B cell (primary cell): ENCODE data around the gene ERMAP.
"Not testable (repeated sequence)": the region's sequence is repeated elsewhere in the genome, so short reads cannot be mapped to it uniquely, and the experiment has no call there.

Experiments used
- EZH2 ChIP-seq: IDR thresholded peaks from 2 replicates; pipeline ENCODE4 v1.6.1; 2012; ENCODE audit warnings: borderline replicate concordance, low read depth, mild to moderate bottlenecking, moderate library complexity, low read length; ENCODE audit not compliant: insufficient read depth, poor library complexity, severe bottlenecking
- TF ChIP-seq, protein P1 (sequence below): fragments of 200-600 bp; IDR thresholded peaks from one replicate; pipeline ENCODE4 v1.8.0; 2022; ENCODE audit warnings: antibody characterized with exemption, mild to moderate bottlenecking

DNA sequence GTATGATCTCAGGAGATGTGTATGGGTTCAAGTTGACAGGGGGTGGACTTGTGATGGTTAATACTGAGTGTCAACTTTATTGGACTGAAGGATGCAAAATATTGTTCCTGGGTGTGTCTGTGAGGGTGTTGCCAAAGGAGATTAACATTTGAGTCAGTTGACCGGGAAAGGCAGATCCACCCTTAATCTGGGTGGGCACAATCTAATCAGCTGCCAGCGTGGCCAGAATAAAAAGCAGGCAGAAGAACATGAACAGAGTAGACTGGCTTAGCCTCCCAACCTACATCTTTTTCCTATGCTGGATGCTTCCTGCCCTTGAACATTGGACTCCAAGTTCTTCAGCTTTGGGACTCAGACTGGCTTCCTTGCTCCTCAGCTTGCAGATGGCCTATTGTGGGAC, 52.8 kb downstream of the ERMAP start:
- TF ChIP-seq, protein P1, sequence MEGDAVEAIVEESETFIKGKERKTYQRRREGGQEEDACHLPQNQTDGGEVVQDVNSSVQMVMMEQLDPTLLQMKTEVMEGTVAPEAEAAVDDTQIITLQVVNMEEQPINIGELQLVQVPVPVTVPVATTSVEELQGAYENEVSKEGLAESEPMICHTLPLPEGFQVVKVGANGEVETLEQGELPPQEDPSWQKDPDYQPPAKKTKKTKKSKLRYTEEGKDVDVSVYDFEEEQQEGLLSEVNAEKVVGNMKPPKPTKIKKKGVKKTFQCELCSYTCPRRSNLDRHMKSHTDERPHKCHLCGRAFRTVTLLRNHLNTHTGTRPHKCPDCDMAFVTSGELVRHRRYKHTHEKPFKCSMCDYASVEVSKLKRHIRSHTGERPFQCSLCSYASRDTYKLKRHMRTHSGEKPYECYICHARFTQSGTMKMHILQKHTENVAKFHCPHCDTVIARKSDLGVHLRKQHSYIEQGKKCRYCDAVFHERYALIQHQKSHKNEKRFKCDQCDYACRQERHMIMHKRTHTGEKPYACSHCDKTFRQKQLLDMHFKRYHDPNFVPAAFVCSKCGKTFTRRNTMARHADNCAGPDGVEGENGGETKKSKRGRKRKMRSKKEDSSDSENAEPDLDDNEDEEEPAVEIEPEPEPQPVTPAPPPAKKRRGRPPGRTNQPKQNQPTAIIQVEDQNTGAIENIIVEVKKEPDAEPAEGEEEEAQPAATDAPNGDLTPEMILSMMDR = not testable (repeated sequence)
- not testable (repeated sequence) for TF ChIP-seq EZH2
